T47D (cell line): ENCODE results near the gene ASXL1.

ENCODE experiments used
- DNase-seq, 2 experiments: peaks; one replicate each; pipeline versions ENCODE4 v3.0.0 to v3.0.0-alpha.2; 2011 to 2012; ENCODE audit warnings: low read depth in 1 of 2, low spot score in 1 of 2
- JUND ChIP-seq: IDR thresholded peaks from 2 replicates; pipeline ENCODE4 v1.6.1; 2012; ENCODE audit warnings: low read depth
- in situ Hi-C: cut with HindIII; loops from 2 replicates; pipeline ENCODE4 v1.10.0; 2016; ENCODE audit warnings: low sequenced_read_pairs, low pct_unique_long_range_greater_than_20kb

ASXL1 gene

GRCh38 chr20:32452776-32453466, 94.8 kb downstream of the ASXL1 start:
- TF ChIP-seq JUND = no peak
- no peak for DNase-seq
- in situ Hi-C loops = no loop called here

- in situ Hi-C loops = no loop called here
- DNase-seq = no peak
- TF ChIP-seq JUND = no peak
These were observed 95.5 kb downstream of the ASXL1 start for GRCh38 chr20:32453467-32454163.

GRCh38 chr20:32454164-32455145, 96.3 kb downstream of the ASXL1 start:
- DNase-seq = no peak
- in situ Hi-C loops = no loop called here

GRCh38 chr20:32455171-32455900, 97.2 kb downstream of the ASXL1 start:
- TF ChIP-seq JUND = no peak
- no peak for DNase-seq
- in situ Hi-C loops = no loop called here

More at GRCh38 chr20:32454164-32455145, 96.3 kb downstream of the ASXL1 start:
- no peak for TF ChIP-seq JUND

- in situ Hi-C loops = no loop called here
- TF ChIP-seq JUND = no peak
- no peak for DNase-seq
These were observed 98.0 kb downstream of the ASXL1 start for GRCh38 chr20:32455901-32456701.

GRCh38 chr20:32456869-32457478, 98.8 kb downstream of the ASXL1 start:
- DNase-seq = no peak
- no peak for TF ChIP-seq JUND
- in situ Hi-C loops = no loop called here

- DNase-seq = no peak
- TF ChIP-seq JUND = no peak
- in situ Hi-C loops = no loop called here
These were observed 99.4 kb downstream of the ASXL1 start for GRCh38 chr20:32457479-32457986.

- in situ Hi-C loops = no loop called here
- TF ChIP-seq JUND = no peak
- no peak for DNase-seq
These were observed 100.1 kb downstream of the ASXL1 start for GRCh38 chr20:32458061-32458836.

GRCh38 chr20:32458837-32459220, 100.7 kb downstream of the ASXL1 start:
- TF ChIP-seq JUND = no peak
- DNase-seq = peak in 1 of 2 experiments; percentile 46
- in situ Hi-C loops = no loop called here

GRCh38 chr20:32460231-32460630, 102.1 kb downstream of the ASXL1 start:
- no peak for TF ChIP-seq JUND
- in situ Hi-C loops = no loop called here

More at GRCh38 chr20:32460231-32460630, 102.1 kb downstream of the ASXL1 start:
- no peak for DNase-seq
